Esophagus (tissue), 2 donors: ENCODE results near the gene SERBP1. TPM values are rescaled to one million over a fixed set of nuclear protein-coding genes. Genes with fewer than 3 reads are reported as not detected.
"Not testable (repeated sequence)": the region's sequence is repeated elsewhere in the genome, so short reads cannot be mapped to it uniquely, and the experiment has no call there.

Experiments used
- H3K27ac ChIP-seq, 2 donors: one replicate each; pipeline ENCODE4 v1.5.1; 2013; ENCODE audit warnings: low read depth in 2 of 2, mild to moderate bottlenecking in 2 of 2, inconsistent platforms in 1 of 2, low read length in 1 of 2, moderate library complexity in 1 of 2
- H3K27me3 ChIP-seq, 2 donors: one replicate each; pipeline ENCODE4 v1.6.1; 2013; ENCODE audit warnings: low read length in 2 of 2, control low read depth in 1 of 2, mild to moderate bottlenecking in 1 of 2; ENCODE audit not compliant: insufficient read depth in 2 of 2, control insufficient read depth in 1 of 2
- H3K36me3 ChIP-seq, 2 donors: one replicate each; pipeline ENCODE4 v1.6.1; 2013; ENCODE audit warnings: low read length in 1 of 2; ENCODE audit not compliant: control insufficient read depth in 2 of 2, insufficient read depth in 2 of 2
- H3K4me1 ChIP-seq, 2 donors: one replicate each; pipeline ENCODE4 v1.6.1; 2013; ENCODE audit warnings: low read length in 1 of 2; ENCODE audit not compliant: control insufficient read depth in 2 of 2, insufficient read depth in 2 of 2
- H3K4me3 ChIP-seq, 2 donors: one replicate each; pipeline ENCODE4 v1.5.1; 2013; ENCODE audit warnings: low read length in 2 of 2, mild to moderate bottlenecking in 2 of 2, low read depth in 1 of 2, moderate library complexity in 1 of 2
- H3K9me3 ChIP-seq, 2 donors: one replicate each; pipeline ENCODE4 v1.6.1; 2013; ENCODE audit warnings: mild to moderate bottlenecking in 2 of 2, low read depth in 1 of 2, low read length in 1 of 2, moderate library complexity in 1 of 2; ENCODE audit not compliant: control insufficient read depth in 2 of 2, insufficient read depth in 1 of 2
- WGBS, 2 donors: extraction: QIAGEN DNeasy Blood & Tissue Kit; methylation state at CpG; one replicate each; pipeline ENCODE4 v1.1.7; 2013; 5-methylcytosine and 5-hydroxymethylcytosine counted together
- polyA plus RNA-seq, 2 donors: library from polyadenylated mRNA; stranded (reverse); fragments of 200-250 nt; gene quantifications; one replicate each; pipeline ENCODE4 v1.2.3, GENCODE V29; 2013
- donor health status: healthy with polysubstance abuse.
- donor health status: Bipolar disorder and iron deficiency.

SERBP1 gene
- polyA plus RNA-seq, 2 donors: 62.4 to 195 TPM

- not testable (repeated sequence) for H3K4me1 ChIP-seq, H3K27me3 ChIP-seq, H3K4me3 ChIP-seq, H3K9me3 ChIP-seq, H3K27ac ChIP-seq
- H3K36me3 ChIP-seq: peaks cover 4 to 19% of the 10 kb centered on the region in 2 donors
- 76 to 81% methylated on average over 4 of the region's 4 CpGs for WGBS, 2 donors
Observed at GRCh38 chr1:67417733-67418132, 12.5 kb downstream of the SERBP1 start.

- Histone ChIP-seq H3K36me3 (peaks cover 4 to 11% of the 10 kb centered on the region in 2 donors), H3K4me1 (no peaks in the 10 kb centered on the region), H3K9me3 (no peaks in the 10 kb centered on the region), H3K27ac (peak overlapping the region in 1 of 2 donors; percentile 49), H3K27me3 (no peaks in the 10 kb centered on the region), H3K4me3 (no peak overlapping the region)
- 91 to 92% methylated on average over 13 of the region's 13 CpGs for WGBS, 2 donors
Observed at GRCh38 chr1:67415041-67415440, 15.2 kb downstream of the SERBP1 start.

- peaks cover 4 to 11% of the 10 kb centered on the region in 2 donors for H3K36me3 ChIP-seq
- 63 to 81% methylated on average over 2 of the region's 2 CpGs for WGBS, 2 donors
- H3K27me3 ChIP-seq: no peaks in the 10 kb centered on the region
- H3K4me3 ChIP-seq: no peak overlapping the region
- peak overlapping the region in 1 of 2 donors; percentile 31 for H3K27ac ChIP-seq
- H3K4me1 ChIP-seq: no peaks in the 10 kb centered on the region
- no peaks in the 10 kb centered on the region for H3K9me3 ChIP-seq
Observed at GRCh38 chr1:67414574-67414973, 15.6 kb downstream of the SERBP1 start.

GRCh38 chr1:67413101-67413500 lies 17.1 kb downstream of the SERBP1 start:
- H3K27ac ChIP-seq, H3K4me3 ChIP-seq, H3K27me3 ChIP-seq, H3K9me3 ChIP-seq, H3K4me1 ChIP-seq: not testable (repeated sequence)
- H3K36me3 ChIP-seq: peaks cover 4 to 11% of the 10 kb centered on the region in 2 donors
- WGBS, 2 donors: 66 to 74% methylated on average over 2 of the region's 2 CpGs

GRCh38 chr1:67408148-67408547 lies 22.1 kb downstream of the SERBP1 start:
- H3K27me3 ChIP-seq: no peaks in the 10 kb centered on the region
- no peak overlapping the region for H3K4me3 ChIP-seq
- H3K27ac ChIP-seq: no peak overlapping the region
- H3K36me3 ChIP-seq: no peaks in the 10 kb centered on the region
- 92 to 95% methylated on average over 1 of the region's 1 CpG for WGBS, 2 donors
- H3K4me1 ChIP-seq: no peaks in the 10 kb centered on the region
- H3K9me3 ChIP-seq: no peaks in the 10 kb centered on the region

- Histone ChIP-seq H3K27me3 (no peaks in the 10 kb centered on the region), H3K9me3 (no peaks in the 10 kb centered on the region), H3K27ac (no peak overlapping the region), H3K4me1 (no peaks in the 10 kb centered on the region), H3K36me3 (no peaks in the 10 kb centered on the region), H3K4me3 (no peak overlapping the region)
- 72 to 74% methylated on average over 5 of the region's 5 CpGs for WGBS, 2 donors
Observed at GRCh38 chr1:67407498-67407897, 22.7 kb downstream of the SERBP1 start.

- no peaks in the 10 kb centered on the region for H3K27me3 ChIP-seq
- WGBS, 2 donors: 52 to 64% methylated on average over 3 of the region's 3 CpGs
- H3K4me3 ChIP-seq: no peak overlapping the region
- H3K4me1 ChIP-seq: no peaks in the 10 kb centered on the region
- no peak overlapping the region for H3K27ac ChIP-seq
- no peaks in the 10 kb centered on the region for H3K36me3 ChIP-seq
- no peaks in the 10 kb centered on the region for H3K9me3 ChIP-seq
Observed at GRCh38 chr1:67405473-67406245, 24.5 kb downstream of the SERBP1 start.

- WGBS, 2 donors: 61 to 63% methylated on average over 5 of the region's 5 CpGs
- Histone ChIP-seq H3K4me1 (no peaks in the 10 kb centered on the region), H3K36me3 (no peaks in the 10 kb centered on the region), H3K27me3 (no peaks in the 10 kb centered on the region), H3K4me3 (no peak overlapping the region), H3K27ac (no peak overlapping the region), H3K9me3 (no peaks in the 10 kb centered on the region)
Observed at GRCh38 chr1:67404212-67404620, 26.0 kb downstream of the SERBP1 start.

- Histone ChIP-seq H3K36me3 (no peaks in the 10 kb centered on the region), H3K4me3 (no peak overlapping the region), H3K9me3 (no peaks in the 10 kb centered on the region), H3K27ac (no peak overlapping the region), H3K27me3 (no peaks in the 10 kb centered on the region), H3K4me1 (no peaks in the 10 kb centered on the region)
- 85 to 87% methylated on average over 6 of the region's 6 CpGs for WGBS, 2 donors
Observed at GRCh38 chr1:67401443-67401842, 28.8 kb downstream of the SERBP1 start.
